Urinary bladder (tissue), 4 donors: ENCODE data around the gene RTP5. TPM values are rescaled to one million over a fixed set of nuclear protein-coding genes. Genes with fewer than 3 reads are reported as not detected.

Experiments used
- DNase-seq: peaks from one replicate; pipeline ENCODE4 v3.0.0-alpha.2; 2015; ENCODE audit errors: extremely low spot score
- H3K27ac ChIP-seq: one replicate; pipeline ENCODE4 v1.5.1; 2013; ENCODE audit warnings: low read depth, mild to moderate bottlenecking, moderate library complexity
- H3K36me3 ChIP-seq: one replicate; pipeline ENCODE4 v1.6.1; 2013; ENCODE audit warnings: mild to moderate bottlenecking, moderate library complexity; ENCODE audit not compliant: insufficient read depth
- H3K4me1 ChIP-seq: one replicate; pipeline ENCODE4 v1.6.1; 2013; ENCODE audit warnings: mild to moderate bottlenecking, moderate library complexity; ENCODE audit not compliant: insufficient read depth
- H3K4me3 ChIP-seq: one replicate; pipeline ENCODE4 v1.5.1; 2013; ENCODE audit warnings: low read depth, low read length
- WGBS: extraction: QIAGEN DNeasy Blood & Tissue Kit; methylation state at CpG from one replicate; pipeline ENCODE4 v1.1.7; 2013; 5-methylcytosine and 5-hydroxymethylcytosine counted together
- polyA plus RNA-seq: library from polyadenylated mRNA; stranded (reverse); fragments of 200-250 nt; gene quantifications from one replicate; pipeline ENCODE4 v1.2.3, GENCODE V29; 2013
- total RNA-seq: library from RNA; depleted of rRNA; stranded (reverse); fragments of >200 nt; gene quantifications from one replicate; pipeline ENCODE4 v1.2.3, GENCODE V29; 2014
- donor health status: healthy with polysubstance abuse.
- donor health status: healthy.

RTP5 gene
- total and polyA plus RNA-seq, 2 donors = 0.06 TPM; not detected in 1

DNA sequence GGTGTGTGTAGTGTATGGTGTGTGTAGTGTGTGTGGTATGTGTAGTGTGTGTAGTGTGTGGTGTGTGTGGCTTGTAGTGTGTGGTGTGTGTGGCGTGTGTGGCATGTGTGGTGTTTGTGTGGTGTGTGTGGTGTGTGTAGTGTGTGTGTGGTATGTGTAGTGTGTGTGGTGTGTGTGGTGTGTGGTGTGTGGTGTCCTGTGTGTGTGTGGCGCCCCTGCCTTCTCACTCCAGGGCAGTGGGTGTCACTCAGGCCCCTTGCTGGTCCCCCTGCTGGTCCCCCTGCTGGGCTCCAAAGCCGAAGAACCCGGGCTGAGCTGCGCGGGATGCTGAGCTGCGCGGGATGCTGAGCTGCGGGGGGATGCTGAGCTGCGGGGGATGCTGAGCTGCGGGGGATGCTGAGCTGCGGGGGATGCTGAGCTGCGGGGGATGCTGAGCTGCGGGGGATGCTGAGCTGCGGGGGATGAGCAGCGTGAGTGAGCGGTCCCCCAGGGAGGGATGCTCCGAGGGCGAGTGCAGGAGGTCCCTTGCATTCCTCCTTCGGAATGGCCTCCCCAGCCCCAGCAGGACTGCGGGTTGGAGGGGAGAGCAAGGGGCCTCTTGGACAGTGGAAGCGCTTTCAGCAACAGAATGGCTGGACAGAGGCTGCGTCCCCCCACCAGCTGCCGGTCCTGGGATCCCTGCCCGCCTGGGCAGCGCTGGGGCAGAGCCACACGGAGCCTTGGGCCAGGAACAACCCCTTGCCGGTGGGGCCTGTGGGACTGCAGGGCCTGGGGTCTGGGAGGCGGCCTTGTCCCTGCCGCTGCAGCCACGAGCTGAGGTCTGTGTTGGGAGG lies 3.4 kb upstream of the RTP5 start:
- H3K36me3 ChIP-seq = no peaks in the 10 kb centered on the region
- no peak for DNase-seq
- H3K4me3 ChIP-seq = no peak overlapping the region
- WGBS = 9% methylated on average over 30 of the region's 31 CpGs
- H3K27ac ChIP-seq = no peak overlapping the region
- no peaks in the 10 kb centered on the region for H3K4me1 ChIP-seq

- DNase-seq = no peak
- Histone ChIP-seq H3K4me1 (no peaks in the 10 kb centered on the region), H3K4me3 (no peak overlapping the region), H3K36me3 (no peaks in the 10 kb centered on the region), H3K27ac (no peak overlapping the region)
- WGBS = 54% methylated on average over 33 of the region's 33 CpGs
These were observed 2.5 kb upstream of the RTP5 start for GRCh38 chr2:241866790-241867645.

GRCh38 chr2:241867776-241868420 lies 1.6 kb upstream of the RTP5 start:
- Histone ChIP-seq H3K4me3 (no peak overlapping the region), H3K4me1 (no peaks in the 10 kb centered on the region), H3K27ac (peak overlapping the region; percentile 14), H3K36me3 (no peaks in the 10 kb centered on the region)
- DNase-seq = no peak
- WGBS = 50% methylated on average over 19 of the region's 19 CpGs

DNA sequence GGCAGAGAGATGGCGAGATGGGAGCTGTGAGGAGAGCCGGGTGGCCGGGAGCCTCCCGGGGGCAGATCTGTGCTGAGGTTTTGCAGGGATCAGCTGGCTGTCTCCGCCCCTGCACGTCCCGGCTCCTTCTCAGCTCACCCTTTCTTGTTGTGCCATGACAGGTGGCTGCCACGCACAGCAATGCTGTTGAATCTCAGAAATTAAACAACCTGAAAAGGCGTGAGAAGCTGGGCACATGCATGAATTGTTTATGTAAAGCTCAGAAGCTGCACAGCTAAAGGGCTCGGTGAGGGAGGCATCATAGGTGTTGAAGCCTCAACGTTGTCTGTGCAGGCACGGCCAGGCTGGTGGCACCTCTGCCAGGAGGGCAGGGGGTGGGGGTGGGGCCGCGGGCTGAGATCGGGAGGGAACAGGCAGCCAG lies 858 bp upstream of the RTP5 start:
- 19% methylated on average over 15 of the region's 15 CpGs for WGBS
- Histone ChIP-seq H3K4me3 (no peak overlapping the region), H3K36me3 (no peaks in the 10 kb centered on the region), H3K27ac (no peak overlapping the region), H3K4me1 (no peaks in the 10 kb centered on the region)
- no peak for DNase-seq

GRCh38 chr2:241870081-241870541 lies 582 bp downstream of the RTP5 start:
- Histone ChIP-seq H3K4me3 (no peak overlapping the region), H3K4me1 (no peaks in the 10 kb centered on the region), H3K36me3 (no peaks in the 10 kb centered on the region), H3K27ac (no peak overlapping the region)
- DNase-seq = no peak
- 92% methylated on average over 28 of the region's 28 CpGs for WGBS

- Histone ChIP-seq H3K4me1 (no peaks in the 10 kb centered on the region), H3K4me3 (no peak overlapping the region), H3K36me3 (no peaks in the 10 kb centered on the region), H3K27ac (no peak overlapping the region)
- no peak for DNase-seq
- WGBS = 73% methylated on average over 28 of the region's 28 CpGs
These were observed 1.3 kb downstream of the RTP5 start for GRCh38 chr2:241870611-241871537.

- H3K4me1 ChIP-seq = no peaks in the 10 kb centered on the region
- no peak overlapping the region for H3K27ac ChIP-seq
- DNase-seq = no peak
- H3K4me3 ChIP-seq = no peak overlapping the region
- 87% methylated on average over 38 of the region's 38 CpGs for WGBS
- no peaks in the 10 kb centered on the region for H3K36me3 ChIP-seq
These were observed 2.2 kb downstream of the RTP5 start for GRCh38 chr2:241871538-241872312.

DNA sequence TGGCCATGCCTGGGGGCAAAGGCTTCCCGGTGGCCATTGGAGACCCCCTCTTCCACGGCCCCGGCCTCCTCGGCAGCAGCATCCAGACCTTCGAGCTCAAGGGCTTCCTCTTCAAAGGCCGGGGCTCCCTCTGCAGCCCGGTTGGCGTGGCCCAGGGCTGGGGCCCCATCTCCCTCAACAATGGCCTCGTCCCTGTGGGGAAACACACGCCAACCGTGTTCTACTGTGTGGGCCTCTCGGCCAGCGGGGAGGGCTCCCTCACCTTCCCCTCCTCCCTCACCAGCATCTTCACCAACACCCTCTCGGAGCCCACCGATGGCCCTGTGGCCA lies 2.7 kb downstream of the RTP5 start:
- Histone ChIP-seq H3K27ac (no peak overlapping the region), H3K36me3 (no peaks in the 10 kb centered on the region), H3K4me1 (no peaks in the 10 kb centered on the region), H3K4me3 (no peak overlapping the region)
- DNase-seq = no peak
- 86% methylated on average over 15 of the region's 15 CpGs for WGBS

- no peaks in the 10 kb centered on the region for H3K36me3 ChIP-seq
- H3K4me1 ChIP-seq = no peaks in the 10 kb centered on the region
- no peak for DNase-seq
- no peak overlapping the region for H3K27ac ChIP-seq
- H3K4me3 ChIP-seq = no peak overlapping the region
- 91% methylated on average over 53 of the region's 54 CpGs for WGBS
These were observed 3.7 kb downstream of the RTP5 start for GRCh38 chr2:241873081-241873802.

DNA sequence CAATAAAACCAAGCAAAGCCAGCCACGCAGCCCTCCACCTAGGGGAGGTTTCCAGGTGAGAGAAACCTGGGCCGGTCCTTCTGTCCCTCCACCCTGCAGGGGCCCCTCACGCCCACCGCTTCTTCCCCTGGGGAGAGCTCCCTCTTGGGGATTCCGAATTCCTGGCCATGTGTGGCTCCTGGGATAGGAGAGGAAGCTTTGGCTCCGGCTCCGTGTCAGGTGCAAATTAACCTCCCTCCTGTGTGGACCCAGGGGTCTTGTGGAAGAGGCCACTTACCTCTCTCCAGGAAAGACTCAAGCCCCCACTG lies 4.2 kb downstream of the RTP5 start:
- Histone ChIP-seq H3K27ac (no peak overlapping the region), H3K4me1 (no peaks in the 10 kb centered on the region), H3K36me3 (no peaks in the 10 kb centered on the region), H3K4me3 (no peak overlapping the region)
- WGBS = 83% methylated on average over 7 of the region's 7 CpGs
- DNase-seq = no peak

DNA sequence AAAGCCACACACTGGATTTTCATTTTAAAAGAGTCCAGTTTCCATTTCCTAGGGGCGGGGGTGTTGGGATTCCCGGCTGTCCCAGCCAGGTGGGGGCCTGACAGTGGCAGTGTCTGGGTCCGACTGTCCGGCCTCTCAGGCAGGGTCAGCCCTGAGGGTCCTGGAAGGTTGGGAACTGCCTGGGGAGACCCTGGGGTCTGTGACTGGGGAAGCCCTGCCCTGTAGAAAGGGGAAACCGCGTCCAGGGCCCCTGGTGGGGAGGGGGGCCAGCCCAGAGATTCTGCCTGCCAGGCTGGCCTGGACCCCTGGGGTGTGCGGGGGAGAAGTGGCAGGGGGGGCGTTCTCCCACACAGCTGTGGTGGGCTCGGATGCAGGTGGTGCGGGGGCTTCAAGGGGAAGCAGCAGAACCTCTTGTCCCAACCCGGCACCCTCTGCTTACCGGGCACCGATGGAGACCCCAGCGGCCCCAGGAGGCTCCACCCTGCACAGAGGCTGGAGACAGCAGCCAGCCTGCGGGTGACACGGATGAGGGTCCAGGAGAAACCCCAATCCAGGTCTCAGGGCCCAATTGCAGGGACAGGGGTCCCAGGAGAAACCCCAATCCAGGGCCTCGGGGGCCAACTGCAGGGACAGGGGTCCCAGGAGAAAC lies 4.9 kb downstream of the RTP5 start:
- Histone ChIP-seq H3K27ac (no peak overlapping the region), H3K36me3 (no peaks in the 10 kb centered on the region), H3K4me3 (no peak overlapping the region), H3K4me1 (no peaks in the 10 kb centered on the region)
- WGBS = 94% methylated on average over 17 of the region's 17 CpGs
- no peak for DNase-seq
